Keratinocyte (primary cell): ENCODE results near the gene DENND5B. TPM values are rescaled to one million over a fixed set of nuclear protein-coding genes. Genes with fewer than 3 reads are reported as not detected.

Experiments
- DNase-seq: peaks from one replicate; pipeline ENCODE4 v3.0.0-alpha.2; 2011; ENCODE audit warnings: low read depth, missing footprints, low spot score
- FAIRE-seq: peaks from 2 replicates; lab custom pipeline; 2011; peaks lifted over from hg19 to GRCh38; lab: Jason Lieb, UNC
- H2AFZ ChIP-seq: 2 replicates; pipeline ENCODE4 v1.6.0; 2012; ENCODE audit warnings: low read length, control low read depth, inconsistent platforms; ENCODE audit not compliant: control insufficient read depth
- H3K27ac ChIP-seq: 2 replicates; pipeline ENCODE4 v1.5.1; 2011; ENCODE audit warnings: low read length; ENCODE audit not compliant: control insufficient read depth, insufficient read depth
- H3K27me3 ChIP-seq: 3 replicates; pipeline ENCODE4 v1.6.0; 2011; ENCODE audit warnings: low read length; ENCODE audit not compliant: control insufficient read depth, insufficient read depth; ENCODE audit errors: extremely low read depth
- H3K36me3 ChIP-seq, 2 experiments: 2 replicates in 1 of 2; 3 replicates in 1 of 2; pipeline ENCODE4 v1.5.1; 2011; ENCODE audit warnings: low read length in 2 of 2, mild to moderate bottlenecking in 1 of 2; ENCODE audit not compliant: control insufficient read depth in 2 of 2, insufficient read depth in 2 of 2; ENCODE audit errors: extremely low read depth in 1 of 2
- H3K4me1 ChIP-seq: 3 replicates; pipeline ENCODE4 v1.5.1; 2011; ENCODE audit warnings: low read length; ENCODE audit not compliant: control insufficient read depth, insufficient read depth; ENCODE audit errors: extremely low read depth
- H3K4me2 ChIP-seq: 3 replicates; pipeline ENCODE4 v1.6.0; 2011; ENCODE audit warnings: low read depth, low read length; ENCODE audit not compliant: control insufficient read depth, insufficient read depth; ENCODE audit errors: extremely low read depth
- H3K4me3 ChIP-seq, 3 experiments: fragments of 200-600 bp in 1 of 3; sonication (generic) in 1 of 3; 2 replicates in 2 of 3; 3 replicates in 1 of 3; pipeline ENCODE4 v1.5.1; 2011 to 2016; ENCODE audit warnings: low read length in 3 of 3, mild to moderate bottlenecking in 3 of 3, control low read depth in 2 of 3, inconsistent platforms in 1 of 3, low read depth in 1 of 3, mixed read lengths in 1 of 3, mixed run types in 1 of 3, moderate library complexity in 1 of 3; ENCODE audit not compliant: control insufficient read depth in 2 of 3, insufficient read depth in 2 of 3; ENCODE audit errors: extremely low read depth in 1 of 3
- H3K79me2 ChIP-seq: 2 replicates; pipeline ENCODE4 v1.6.0; 2012; ENCODE audit warnings: low read length; ENCODE audit not compliant: control insufficient read depth, insufficient read depth
- H3K9ac ChIP-seq: 3 replicates; pipeline ENCODE4 v1.6.0; 2011; ENCODE audit warnings: low read length; ENCODE audit not compliant: control insufficient read depth, insufficient read depth; ENCODE audit errors: extremely low read depth
- H3K9me1 ChIP-seq: 3 replicates; pipeline ENCODE4 v1.6.0; 2011; ENCODE audit warnings: low read length; ENCODE audit not compliant: control insufficient read depth, insufficient read depth; ENCODE audit errors: extremely low read depth
- H3K9me3 ChIP-seq: 2 replicates; pipeline ENCODE4 v1.5.1; 2012; ENCODE audit warnings: low read depth, low read length; ENCODE audit not compliant: control insufficient read depth
- H4K20me1 ChIP-seq: 3 replicates; pipeline ENCODE4 v1.6.0; 2011; ENCODE audit warnings: low read length; ENCODE audit not compliant: control insufficient read depth, insufficient read depth; ENCODE audit errors: extremely low read depth
- CTCF ChIP-seq, 3 experiments: IDR thresholded peaks in 1 of 3; conservative IDR thresholded peaks in 1 of 3; optimal IDR thresholded peaks in 1 of 3; 2 replicates in 2 of 3; 3 replicates in 1 of 3; pipeline versions ENCODE3 to v1.5.1; 2011; ENCODE audit warnings: low read length in 3 of 3, mild to moderate bottlenecking in 3 of 3, moderate library complexity in 2 of 3, control low read depth in 1 of 3, inconsistent platforms in 1 of 3; ENCODE audit not compliant: insufficient read depth in 2 of 3; ENCODE audit errors: extremely low read depth in 1 of 3
- EZH2 ChIP-seq: IDR thresholded peaks from one replicate; pipeline ENCODE4 v1.6.1; 2012; ENCODE audit warnings: inconsistent platforms, mild to moderate bottlenecking, low read length, moderate library complexity
- dilution Hi-C: fragments of 300-500 bp; cut with MboI; formaldehyde crosslinking; loops from one replicate; pipeline ENCODE4 v1.7.0; 2020; ENCODE audit warnings: low sequenced_read_pairs; ENCODE audit not compliant: extremely low pct_ligation_motif_present
- polyA plus RNA-seq, 5 experiments: library from polyadenylated mRNA; depleted of rRNA in 3 of 5; stranded (reverse) in 3 of 5; stranded (forward) in 1 of 5; unstranded in 1 of 5; fragments of >200 nt; gene quantifications; 1 replicate in 1 of 5; 2 replicates in 3 of 5; 3 replicates in 1 of 5; pipeline versions ENCODE4 v1.2.1 to v1.2.3, GENCODE V29; 2011 to 2012; ENCODE audit warnings: missing spikeins in 2 of 5, low read depth in 1 of 5, low replicate concordance in 1 of 5

DENND5B gene
- polyA plus RNA-seq, 1 donor (not counting 4 experiments of a cell fraction or from before 2014, with no cell fraction given) = 4.7 TPM

GRCh38 chr12:31407562-31407961 is 183.4 kb downstream of the DENND5B start:
- Histone ChIP-seq H3K79me2 (no peaks in the 10 kb centered on the region), H3K4me1 (peaks cover 5% of the 10 kb centered on the region), H3K27ac (no peak overlapping the region), H2AFZ (no peak overlapping the region), H3K9ac (no peak overlapping the region), H3K27me3 (no peaks in the 10 kb centered on the region), H3K4me3 (no peak overlapping the region), H3K36me3 (no peaks in the 10 kb centered on the region), H3K9me3 (no peaks in the 10 kb centered on the region), H3K4me2 (no peak overlapping the region), H3K9me1 (no peaks in the 10 kb centered on the region), H4K20me1 (no peaks in the 10 kb centered on the region)
- FAIRE-seq (no peak), DNase-seq (no peak)
- TF ChIP-seq EZH2 (no peak), CTCF (optimal IDR thresholded peaks at IDR 0.05 in 1 of 3, IDR thresholded peaks at IDR 0.05 in 1 of 3, conservative IDR thresholded peaks at IDR 0.05 in 1 of 3; ENCODE audit: extremely low read depth in 1 of 3, insufficient read depth in 2 of 3, low read length in 3 of 3) (no peak)
- dilution Hi-C loops = no loop called here

GRCh38 chr12:31406345-31406744 is 184.6 kb downstream of the DENND5B start:
- H3K4me1 ChIP-seq = peaks cover 5% of the 10 kb centered on the region
- DNase-seq (no peak), FAIRE-seq (no peak)
- no peaks in the 10 kb centered on the region for H3K27me3 ChIP-seq
- H3K4me3 ChIP-seq = no peak overlapping the region
- no peaks in the 10 kb centered on the region for H3K79me2 ChIP-seq
- H3K9me1 ChIP-seq = no peaks in the 10 kb centered on the region
- H3K4me2 ChIP-seq = no peak overlapping the region
- no peaks in the 10 kb centered on the region for H3K9me3 ChIP-seq
- dilution Hi-C loops = no loop called here
- H3K9ac ChIP-seq = no peak overlapping the region
- no peak overlapping the region for H2AFZ ChIP-seq
- H3K36me3 ChIP-seq = no peaks in the 10 kb centered on the region
- TF ChIP-seq EZH2 = no peak
- TF ChIP-seq CTCF (optimal IDR thresholded peaks at IDR 0.05 in 1 of 3, IDR thresholded peaks at IDR 0.05 in 1 of 3, conservative IDR thresholded peaks at IDR 0.05 in 1 of 3; ENCODE audit: extremely low read depth in 1 of 3, insufficient read depth in 2 of 3, low read length in 3 of 3) = no peak
- no peaks in the 10 kb centered on the region for H4K20me1 ChIP-seq
- no peak overlapping the region for H3K27ac ChIP-seq
